CD4-positive, CD25-positive, alpha-beta regulatory T cell (primary cell): ENCODE results near the gene PMFBP1. TPM values are rescaled to one million over a fixed set of nuclear protein-coding genes. Genes with fewer than 3 reads are reported as not detected.
"Not testable (repeated sequence)": the region's sequence is repeated elsewhere in the genome, so short reads cannot be mapped to it uniquely, and the experiment has no call there.

Source experiments
- ATAC-seq, 2 donors: fragments of 150-1000 bp; cut with Tn5 transposase; one replicate each; pipeline ENCODE4 v1.10.0; 2021; ENCODE audit warnings: low read depth in 2 of 2, moderate number of reproducible peaks in 2 of 2, moderate library complexity in 1 of 2
- DNase-seq, 3 donors: peaks; one replicate each; pipeline versions ENCODE4 v3.0.0 to v3.0.0-alpha.2; 2012 to 2022; ENCODE audit warnings: mixed read lengths in 1 of 3
- H3K27ac ChIP-seq: one replicate; pipeline ENCODE4 v1.7.0; 2013; ENCODE audit warnings: mild to moderate bottlenecking, low read length; ENCODE audit not compliant: insufficient read depth, poor library complexity, severe bottlenecking
- H3K27me3 ChIP-seq: one replicate; pipeline ENCODE4 v1.7.0; 2013; ENCODE audit warnings: low read length; ENCODE audit not compliant: control insufficient read depth, insufficient read depth
- H3K36me3 ChIP-seq: one replicate; pipeline ENCODE4 v1.7.0; 2013; ENCODE audit warnings: mild to moderate bottlenecking, low read length, moderate library complexity; ENCODE audit not compliant: control insufficient read depth, insufficient read depth
- H3K4me1 ChIP-seq: 2 replicates; pipeline ENCODE4 v1.7.0; 2013; ENCODE audit warnings: mild to moderate bottlenecking, low read length; ENCODE audit not compliant: insufficient read depth, control insufficient read depth, poor library complexity, severe bottlenecking
- H3K4me3 ChIP-seq: one replicate; pipeline ENCODE4 v1.7.0; 2013; ENCODE audit warnings: low read depth, mild to moderate bottlenecking, low read length, moderate library complexity
- H3K9me3 ChIP-seq, 2 experiments: 1 replicate in 1 of 2; 2 replicates in 1 of 2; pipeline ENCODE4 v1.7.0; 2013; ENCODE audit warnings: low read length in 2 of 2, mild to moderate bottlenecking in 1 of 2, moderate library complexity in 1 of 2; ENCODE audit not compliant: control insufficient read depth in 2 of 2
- H3K27ac Mint-ChIP-seq, 3 donors: one replicate each; pipeline ENCODE4 v1.8.0; 2020 to 2022; ENCODE audit warnings: mild to moderate bottlenecking in 3 of 3, mixed read lengths in 3 of 3, moderate library complexity in 2 of 3
- H3K27me3 Mint-ChIP-seq: one replicate; pipeline ENCODE4 v1.8.0; 2022; ENCODE audit warnings: mild to moderate bottlenecking, mixed read lengths
- H3K36me3 Mint-ChIP-seq: one replicate; pipeline ENCODE4 v1.8.0; 2020; ENCODE audit warnings: mixed read lengths
- H3K4me1 Mint-ChIP-seq, 4 donors: one replicate each; pipeline ENCODE4 v1.8.0; 2020 to 2022; ENCODE audit warnings: mixed read lengths in 4 of 4, mild to moderate bottlenecking in 1 of 4
- H3K4me3 Mint-ChIP-seq, 4 donors: one replicate each; pipeline ENCODE4 v1.8.0; 2020 to 2022; ENCODE audit warnings: mild to moderate bottlenecking in 4 of 4, mixed read lengths in 4 of 4, moderate library complexity in 3 of 4
- H3K9me3 Mint-ChIP-seq, 7 donors: one replicate each; pipeline ENCODE4 v1.8.0; 2020 to 2022; ENCODE audit warnings: mixed read lengths in 7 of 7, mild to moderate bottlenecking in 3 of 7, moderate library complexity in 2 of 7
- polyA plus RNA-seq, 4 donors: library from polyadenylated mRNA; unstranded; fragments of 300-500 nt; fragmentation: Illumina TruSeq; gene quantifications; one replicate each; pipeline ENCODE4 v1.2.3, GENCODE V29; 2021
- total RNA-seq: library from RNA; stranded (reverse); gene quantifications from one replicate; pipeline ENCODE4 v1.2.3, GENCODE V29; 2022

PMFBP1 gene
- total and polyA plus RNA-seq, 5 donors from 2014 or later = 2.0 TPM; not detected in 4

- no peaks in the 10 kb centered on the region for H3K27me3 Mint-ChIP-seq
- H3K36me3 Mint-ChIP-seq = peaks cover 40% of the 10 kb centered on the region
- Histone ChIP-seq H3K4me3 (peak within 1 kb of the TSS; percentile 89), H3K4me1 (peaks cover 42% of the 10 kb centered on the region), H3K9me3 (no peaks in the 10 kb centered on the region), H3K36me3 (peaks cover 45% of the 10 kb centered on the region), H3K27me3 (no peaks in the 10 kb centered on the region), H3K27ac (peak within 1 kb of the TSS; percentile 95)
- ATAC-seq = peak; percentile 98 to 99
- H3K4me1 Mint-ChIP-seq = peaks cover 27 to 71% (median 45%) of the 10 kb centered on the region in 4 donors
- H3K9me3 Mint-ChIP-seq = no peaks in the 10 kb centered on the region
- peak within 1 kb of the TSS; percentile 98 to 99 (median 99) for H3K27ac Mint-ChIP-seq
- H3K4me3 Mint-ChIP-seq = peak within 1 kb of the TSS; percentile 95 to 99 (median 98)
- peak; percentile 91 to 99 (median 95) for DNase-seq
These were observed 78.3 kb downstream of the PMFBP1 start, which contains the start of the genes DHX38 and TXNL4B for GRCh38 chr16:72093448-72094265. TSS of gene DHX38 (plus strand) at chr16:72093847. CDS start at chr16:72096158, 2,311 bp downstream. TSS of gene TXNL4B (minus strand) at chr16:72093620. CDS start at chr16:72090749, 2,871 bp downstream.

- DNase-seq = peak in 1 of 3 donors; percentile 18
- no peaks in the 10 kb centered on the region for H3K9me3 Mint-ChIP-seq
- H3K9me3 ChIP-seq = no peaks in the 10 kb centered on the region
- H3K27ac ChIP-seq = peak overlapping the region; percentile 95
- H3K36me3 ChIP-seq = peaks cover 44% of the 10 kb centered on the region
- H3K4me1 Mint-ChIP-seq = peaks cover 27 to 68% (median 43%) of the 10 kb centered on the region in 4 donors
- H3K4me3 Mint-ChIP-seq = peak overlapping the region; percentile 95 to 99 (median 98)
- no peaks in the 10 kb centered on the region for H3K27me3 Mint-ChIP-seq
- H3K27ac Mint-ChIP-seq = peak overlapping the region; percentile 98 to 99 (median 99)
- ATAC-seq = peak; percentile 7 to 8
- no peaks in the 10 kb centered on the region for H3K27me3 ChIP-seq
- H3K4me3 ChIP-seq = peak overlapping the region; percentile 89
- H3K36me3 Mint-ChIP-seq = peaks cover 40% of the 10 kb centered on the region
- H3K4me1 ChIP-seq = peaks cover 42% of the 10 kb centered on the region
These were observed 79.0 kb downstream of the PMFBP1 start for GRCh38 chr16:72092832-72093447.

- H3K36me3 Mint-ChIP-seq = peaks cover 28% of the 10 kb centered on the region
- H3K27me3 Mint-ChIP-seq = no peaks in the 10 kb centered on the region
- H3K27me3 ChIP-seq = no peaks in the 10 kb centered on the region
- peaks cover 0 to 1% (median 0%) of the 10 kb centered on the region in 7 donors for H3K9me3 Mint-ChIP-seq
- H3K27ac ChIP-seq = no peak overlapping the region
- DNase-seq (no peak), ATAC-seq (no peak)
- H3K4me1 ChIP-seq = peaks cover 42% of the 10 kb centered on the region
- H3K27ac Mint-ChIP-seq = peak overlapping the region; percentile 0 to 66 (median 17)
- H3K9me3 ChIP-seq = no peaks in the 10 kb centered on the region
- peak overlapping the region; percentile 2 for H3K4me3 ChIP-seq
- H3K4me1 Mint-ChIP-seq = peaks cover 27 to 55% (median 42%) of the 10 kb centered on the region in 4 donors
- H3K36me3 ChIP-seq = peaks cover 43% of the 10 kb centered on the region
- H3K4me3 Mint-ChIP-seq = peak overlapping the region; percentile 62 to 99 (median 97)
These were observed 80.7 kb downstream of the PMFBP1 start for GRCh38 chr16:72091217-72091616.

GRCh38 chr16:72085002-72085401 lies 87.0 kb downstream of the PMFBP1 start:
- Mint-ChIP-seq H3K9me3 (peaks cover 0 to 8% (median 2%) of the 10 kb centered on the region in 7 donors), H3K27me3 (no peaks in the 10 kb centered on the region), H3K4me1 (peaks cover 0 to 7% (median 2%) of the 10 kb centered on the region in 4 donors), H3K4me3 (no peak overlapping the region), H3K36me3 (peaks cover 46% of the 10 kb centered on the region), H3K27ac (no peak overlapping the region)
- Histone ChIP-seq H3K9me3 (peaks cover 4 to 9% of the 10 kb centered on the region in 2 experiments), H3K27me3 (no peaks in the 10 kb centered on the region), H3K27ac (no peak overlapping the region), H3K4me1 (no peaks in the 10 kb centered on the region), H3K4me3 (no peak overlapping the region), H3K36me3 (peaks cover 51% of the 10 kb centered on the region)
- DNase-seq (no peak), ATAC-seq (no peak)

GRCh38 chr16:72084445-72084844 lies 87.5 kb downstream of the PMFBP1 start:
- no peaks in the 10 kb centered on the region for H3K4me1 ChIP-seq
- Mint-ChIP-seq H3K27me3 (no peaks in the 10 kb centered on the region), H3K36me3 (peaks cover 41% of the 10 kb centered on the region), H3K27ac (no peak overlapping the region), H3K4me3 (no peak overlapping the region), H3K9me3 (peaks cover 0 to 8% (median 2%) of the 10 kb centered on the region in 7 donors), H3K4me1 (peaks cover 0 to 7% (median 1%) of the 10 kb centered on the region in 4 donors)
- H3K36me3 ChIP-seq = peaks cover 46% of the 10 kb centered on the region
- no peak for ATAC-seq
- peaks cover 4 to 9% of the 10 kb centered on the region in 2 experiments for H3K9me3 ChIP-seq
- no peak overlapping the region for H3K4me3 ChIP-seq
- no peak for DNase-seq
- no peaks in the 10 kb centered on the region for H3K27me3 ChIP-seq
- H3K27ac ChIP-seq = no peak overlapping the region

- H3K27ac Mint-ChIP-seq = no peak overlapping the region
- peaks cover 0 to 7% (median 1%) of the 10 kb centered on the region in 4 donors for H3K4me1 Mint-ChIP-seq
- no peak overlapping the region for H3K4me3 Mint-ChIP-seq
- DNase-seq = no peak
- H3K27me3 Mint-ChIP-seq = no peaks in the 10 kb centered on the region
- Histone ChIP-seq H3K27ac (no peak overlapping the region), H3K4me1 (no peaks in the 10 kb centered on the region), H3K36me3 (peaks cover 40% of the 10 kb centered on the region), H3K27me3 (no peaks in the 10 kb centered on the region), H3K9me3 (peaks cover 4 to 9% of the 10 kb centered on the region in 2 experiments), H3K4me3 (no peak overlapping the region)
- peaks cover 35% of the 10 kb centered on the region for H3K36me3 Mint-ChIP-seq
- ATAC-seq = no peak
- H3K9me3 Mint-ChIP-seq = peaks cover 0 to 8% (median 2%) of the 10 kb centered on the region in 7 donors
These were observed 88.1 kb downstream of the PMFBP1 start for GRCh38 chr16:72083778-72084404.

GRCh38 chr16:72076991-72077706 lies 94.8 kb downstream of the PMFBP1 start:
- not testable (repeated sequence) for H3K9me3 Mint-ChIP-seq, DNase-seq, H3K4me1 ChIP-seq, H3K27ac Mint-ChIP-seq, H3K36me3 Mint-ChIP-seq, H3K27ac ChIP-seq, H3K36me3 ChIP-seq, H3K27me3 ChIP-seq, H3K4me3 Mint-ChIP-seq, H3K4me3 ChIP-seq, ATAC-seq, H3K4me1 Mint-ChIP-seq, H3K9me3 ChIP-seq, H3K27me3 Mint-ChIP-seq
